Measurements from ENCODE around the gene RHOBTB3.
A peak's percentile ranks its signal among the peaks of the same experiment; 100 is the strongest.
"Not testable (repeated sequence)": the region's sequence is repeated elsewhere in the genome, so short reads cannot be mapped to it uniquely, and the experiment has no call there.

RHOBTB3 gene

DNA sequence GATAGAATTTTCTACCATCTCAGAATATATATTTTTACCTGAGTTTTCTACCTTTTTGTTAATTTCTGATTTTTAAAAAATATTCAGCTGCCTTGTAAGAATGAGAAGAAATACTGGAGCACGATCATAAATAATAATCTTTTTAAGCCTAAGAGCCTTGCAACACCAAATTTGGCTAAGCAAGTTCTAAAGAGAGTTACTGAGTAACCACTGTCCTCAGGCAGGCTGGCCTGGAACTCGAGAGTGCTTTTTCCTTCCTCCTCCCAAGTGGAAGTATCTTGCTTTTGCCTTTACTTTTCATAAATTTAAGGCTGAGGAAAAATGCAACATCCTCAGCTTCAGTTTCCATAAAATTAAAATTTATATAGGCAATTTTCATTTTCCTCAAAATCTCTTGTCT, 70.4 kb downstream of the RHOBTB3 start:
- peak in 2 of 4 experiments; percentile 37 to 38 for DNase-seq

DNA sequence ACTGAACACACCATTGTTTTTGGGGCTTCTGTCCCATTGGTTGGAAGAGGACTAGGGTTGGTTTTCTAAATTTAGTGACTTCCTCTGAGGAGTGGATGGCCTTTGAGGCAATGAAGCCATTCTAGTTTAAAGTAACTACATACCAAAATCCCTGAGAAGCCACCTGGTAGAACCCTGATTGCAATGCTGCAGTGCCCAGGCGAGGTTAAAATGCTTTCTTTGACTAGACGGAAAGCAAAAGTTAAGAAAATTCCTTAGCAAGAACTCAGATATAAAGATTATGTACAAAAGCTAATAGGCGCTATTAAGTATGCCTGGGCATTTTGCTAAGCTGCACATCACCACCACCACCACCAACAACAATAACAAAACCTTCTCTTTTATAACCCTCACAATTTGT, 70.8 kb downstream of the RHOBTB3 start:
- DNase-seq = no peak

DNA sequence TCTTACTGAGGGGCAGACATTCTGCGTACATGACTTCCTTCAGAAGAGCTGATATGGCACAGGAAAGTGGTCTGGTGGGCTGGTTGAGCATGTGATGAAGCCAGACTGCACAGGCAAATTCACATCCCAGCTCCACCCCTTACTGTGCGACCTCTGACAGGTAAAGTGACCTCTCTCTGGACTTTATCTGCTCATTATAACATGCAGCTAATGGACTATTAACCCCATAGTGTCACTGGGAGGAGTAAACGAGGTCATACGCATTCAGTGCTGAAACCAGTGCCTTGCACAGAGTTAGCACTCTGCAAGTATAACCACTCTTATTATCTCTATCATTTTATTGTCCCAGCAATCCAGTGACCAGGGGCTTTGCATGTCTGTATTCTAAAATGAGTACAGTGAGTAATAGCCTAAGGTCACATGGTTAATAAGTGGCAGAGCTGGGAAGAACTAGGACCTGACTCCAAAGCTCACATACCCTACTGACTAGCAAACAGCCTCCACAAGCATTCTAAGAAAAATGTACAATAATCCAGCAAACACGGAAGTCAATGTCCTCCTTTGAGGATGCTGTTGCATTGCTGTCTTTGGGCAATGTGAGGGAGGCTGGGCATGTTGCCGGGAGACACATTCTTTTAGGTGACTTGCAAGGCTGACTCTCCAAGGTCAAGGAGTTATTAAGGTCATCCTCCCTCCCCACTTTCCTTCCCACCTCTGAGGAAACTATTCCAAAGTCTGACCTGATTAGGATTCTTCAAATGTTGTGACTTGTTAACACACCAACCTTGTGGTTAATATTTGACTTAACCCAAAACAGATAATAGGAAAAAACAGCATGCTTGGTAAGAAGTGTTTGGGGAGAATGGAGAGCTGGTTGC, 72.4 kb downstream of the RHOBTB3 start:
- DNase-seq = peak in 1 of 4 experiments; percentile 21

DNA sequence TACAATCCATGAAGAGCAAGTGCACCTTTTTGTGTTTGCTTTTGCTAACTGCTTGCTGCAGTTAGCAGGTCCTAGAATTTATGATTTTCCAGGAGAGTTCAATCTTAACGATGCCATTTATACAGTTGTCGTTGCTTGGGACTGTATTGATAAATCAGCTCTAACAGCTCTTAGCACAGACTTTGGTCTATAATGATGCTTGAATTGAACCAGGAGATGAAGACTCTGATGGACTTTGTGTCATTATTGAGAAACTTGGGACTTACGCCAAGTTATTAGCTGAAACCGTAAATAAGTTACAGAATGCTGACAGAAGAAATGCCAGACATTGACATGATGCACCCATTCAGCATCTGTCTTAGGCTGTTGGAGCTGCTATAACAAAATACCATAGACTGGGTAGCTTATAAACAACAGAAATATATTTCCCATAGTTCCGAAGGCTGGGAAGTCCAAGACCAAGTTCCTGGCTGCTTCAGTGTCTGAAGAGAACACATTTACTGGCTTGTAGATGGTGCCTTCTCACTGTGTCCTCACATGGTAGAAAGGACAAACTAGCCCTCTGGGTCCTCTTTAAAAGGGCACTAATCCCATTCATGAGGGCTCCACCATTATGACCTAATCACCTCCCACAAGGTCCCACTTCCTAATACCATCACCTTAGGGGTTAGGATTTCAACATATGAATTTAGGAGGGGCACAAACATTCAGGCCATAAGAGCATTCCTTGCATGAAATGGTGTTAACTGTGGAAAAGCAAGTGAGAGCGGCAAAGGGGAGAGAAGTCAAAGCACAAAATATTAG, 73.8 kb downstream of the RHOBTB3 start:
- DNase-seq = no peak

DNA sequence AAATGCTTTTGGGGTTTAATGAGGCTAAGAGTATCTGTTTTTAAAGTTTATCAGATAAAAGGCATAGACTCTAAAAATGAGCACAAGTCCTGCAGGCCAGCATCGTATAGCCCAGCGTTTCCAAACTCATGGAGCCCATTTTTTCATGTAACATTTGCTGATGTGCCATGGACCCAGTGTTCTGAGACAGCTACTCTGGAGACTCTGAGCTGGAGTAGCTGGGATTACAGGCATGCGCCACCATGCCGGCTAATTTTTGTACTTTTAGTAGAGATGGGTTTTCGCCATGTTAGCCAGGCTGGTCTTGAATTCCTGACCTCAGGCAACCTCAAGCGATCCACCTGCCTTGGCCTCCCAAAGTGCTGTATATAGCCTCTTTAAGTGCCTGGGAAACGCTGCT, 75.6 kb downstream of the RHOBTB3 start:
- DNase-seq = no peak

DNA sequence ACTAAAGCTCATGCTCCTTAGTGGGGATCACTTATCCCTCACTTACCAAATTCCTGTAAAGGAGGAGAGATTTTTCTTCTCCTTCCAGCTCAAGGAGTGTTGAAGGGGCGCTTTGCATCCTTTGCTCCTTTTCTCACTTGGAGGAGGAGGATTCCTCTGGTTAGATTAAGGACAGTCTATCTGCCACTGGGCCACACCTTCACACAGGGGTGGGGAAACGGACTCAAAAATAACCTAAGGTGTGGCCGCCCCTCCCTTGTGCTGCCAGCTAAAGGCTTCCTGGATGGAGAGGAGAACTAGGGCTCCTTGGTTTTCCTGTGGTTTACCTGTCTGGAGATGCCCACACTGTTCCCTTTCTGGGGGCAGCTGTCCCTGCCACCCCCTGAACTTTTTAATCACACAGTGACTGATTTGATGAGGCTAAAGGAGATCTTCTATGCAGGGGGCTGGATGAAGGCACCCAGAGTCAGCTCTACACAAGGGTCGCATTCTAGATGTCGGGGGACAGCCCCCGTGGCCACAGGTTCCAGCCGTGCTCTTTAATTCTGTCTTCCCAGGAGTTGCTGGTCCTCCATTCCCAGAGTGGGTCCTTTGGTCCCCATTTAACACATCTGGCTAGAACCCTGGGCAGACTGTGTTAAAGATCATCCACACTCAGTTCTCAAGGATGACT, 77.0 kb downstream of the RHOBTB3 start:
- no peak for DNase-seq

DNA sequence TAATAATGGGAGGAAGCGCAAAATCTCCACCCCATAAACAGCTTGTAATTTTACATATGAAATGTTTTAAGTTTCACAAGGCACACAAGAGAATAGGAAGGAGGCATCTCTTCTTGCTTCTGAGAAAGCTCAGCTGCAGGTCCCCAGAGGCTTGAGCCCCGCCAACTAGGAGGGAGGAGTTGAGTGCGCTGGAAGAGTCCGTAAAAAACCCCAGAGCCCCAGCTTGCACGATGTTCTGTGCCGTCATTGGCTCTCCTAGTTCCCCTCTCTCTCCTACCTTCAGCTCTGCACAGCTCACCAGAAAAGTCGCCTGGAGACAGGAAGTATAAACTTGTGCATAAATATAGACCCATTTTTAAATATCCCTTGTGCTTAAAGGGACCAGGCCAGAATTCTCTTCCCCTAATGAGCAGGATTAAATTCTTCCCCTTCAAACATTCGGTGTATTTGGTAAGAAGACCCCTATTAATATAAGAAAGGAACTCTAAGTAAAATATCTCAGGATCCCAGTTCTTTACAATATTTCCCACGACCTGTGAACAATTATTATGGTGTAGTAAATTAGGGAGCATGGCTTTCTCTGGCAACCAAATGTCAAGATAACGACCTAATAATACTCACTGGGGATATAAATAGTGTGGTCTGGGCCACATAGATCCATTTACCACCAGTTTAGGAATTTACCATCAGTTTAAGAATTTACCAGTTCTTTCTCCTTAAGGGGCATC, 77.7 kb downstream of the RHOBTB3 start:
- DNase-seq = peak; percentile 89 to 95 (median 94)

DNA sequence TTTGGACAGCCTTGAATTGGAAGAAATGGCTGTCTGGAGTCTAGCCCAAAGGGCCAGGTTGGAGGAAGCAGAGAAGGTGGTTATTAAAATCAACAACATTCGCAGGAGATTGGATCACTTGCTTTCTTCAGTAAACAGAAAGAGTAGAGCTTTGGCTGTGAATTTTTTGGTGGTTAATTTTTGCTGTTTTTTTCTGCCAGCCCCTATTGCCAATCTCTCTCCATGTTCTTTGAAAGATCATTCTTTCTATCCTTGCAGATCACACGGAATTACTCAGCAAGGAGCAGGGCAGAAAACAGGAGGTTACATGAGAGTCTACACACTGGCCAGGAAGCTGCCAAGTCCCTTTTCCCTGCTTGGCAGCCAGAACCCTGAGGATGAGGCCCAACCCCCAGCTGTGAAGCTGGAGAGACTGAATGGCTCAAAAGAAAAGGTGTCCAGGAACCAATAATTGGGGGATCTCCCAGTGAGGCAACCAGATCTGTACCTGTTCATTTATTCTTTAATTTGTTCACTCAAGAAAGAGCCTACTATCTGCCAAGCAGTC, 78.4 kb downstream of the RHOBTB3 start:
- DNase-seq = no peak

DNA sequence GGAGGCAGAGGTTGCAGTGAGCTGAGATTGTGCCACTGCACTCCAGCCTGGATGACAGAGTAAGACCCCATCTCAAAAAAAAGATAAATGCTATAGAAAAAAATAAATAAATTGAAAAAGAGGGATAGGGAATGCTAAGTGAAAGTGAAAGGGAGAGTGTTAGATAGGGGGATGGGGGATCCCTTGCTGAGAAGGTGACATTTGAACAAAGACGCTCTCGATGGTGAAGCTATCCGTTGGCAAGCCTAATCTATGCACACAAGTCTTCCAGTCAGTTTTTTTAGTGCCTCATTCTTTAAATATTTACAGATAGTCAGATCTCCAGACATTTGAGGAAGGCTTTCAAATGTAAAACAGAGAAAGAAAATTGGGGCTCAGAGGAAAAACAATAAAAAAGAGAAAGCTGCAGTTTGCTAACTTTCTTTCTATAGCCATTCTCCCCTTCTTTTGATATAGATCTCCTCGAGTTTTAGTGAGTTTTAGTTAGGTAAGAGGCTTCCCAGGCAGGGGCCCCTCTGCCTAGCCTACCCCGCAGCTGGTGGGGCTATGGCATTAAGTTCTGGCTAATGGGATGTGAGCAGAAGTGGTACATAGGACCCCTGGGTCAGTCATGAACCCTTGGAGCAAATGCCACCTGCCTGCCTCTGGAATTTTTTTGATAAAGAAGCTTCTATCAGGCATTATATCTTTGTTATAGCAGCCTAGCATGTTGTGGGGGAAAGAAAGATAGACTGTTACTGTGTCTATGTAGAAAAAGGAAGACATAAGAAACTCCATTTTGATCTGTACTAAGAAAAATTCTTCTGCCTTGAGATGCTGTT, 79.4 kb downstream of the RHOBTB3 start:
- DNase-seq = no peak

DNA sequence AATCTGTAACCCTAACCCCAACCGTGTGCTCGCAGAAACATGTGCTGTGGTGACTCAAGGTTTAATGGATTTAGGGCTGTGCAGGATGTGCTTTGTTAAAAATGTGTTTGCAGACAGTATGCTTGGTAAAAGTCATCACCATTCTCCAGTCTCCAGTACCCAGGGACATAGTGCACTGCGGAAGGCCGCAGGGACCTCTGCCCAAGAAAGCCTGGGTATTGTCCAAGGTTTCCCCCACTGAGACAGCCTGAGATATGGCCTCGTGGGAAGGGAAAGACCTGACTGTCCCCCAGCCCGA, 79.9 kb downstream of the RHOBTB3 start:
- not testable (repeated sequence) for DNase-seq

DNA sequence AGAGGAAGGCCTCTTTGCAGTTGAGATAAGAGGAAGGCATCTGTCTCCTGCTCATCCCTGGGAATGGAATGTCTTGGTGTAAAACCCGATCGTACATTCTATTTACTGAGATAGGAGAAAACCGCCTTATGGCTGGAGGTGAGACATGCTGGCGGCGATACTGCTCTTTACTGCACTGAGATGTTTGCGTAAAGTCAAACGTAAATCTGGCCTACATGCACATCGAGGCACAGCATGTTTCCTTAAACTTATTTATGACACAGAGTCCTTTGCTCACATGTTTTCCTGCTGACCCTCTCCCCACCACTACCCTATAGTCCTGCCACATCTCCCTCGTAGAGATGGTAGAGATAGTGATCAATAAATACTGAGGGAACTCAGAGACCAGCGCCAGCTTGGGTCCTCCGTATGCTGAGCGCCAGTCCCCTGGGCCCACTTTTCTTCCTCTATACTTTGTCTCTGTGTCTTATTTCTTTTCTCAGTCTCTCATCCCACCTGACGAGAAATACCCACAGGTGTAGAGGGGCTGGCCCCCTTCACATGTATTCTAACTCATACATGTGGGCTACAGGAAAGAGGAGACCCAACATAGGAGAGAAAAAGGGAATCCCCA, 80.4 kb downstream of the RHOBTB3 start:
- DNase-seq = not testable (repeated sequence)

DNA sequence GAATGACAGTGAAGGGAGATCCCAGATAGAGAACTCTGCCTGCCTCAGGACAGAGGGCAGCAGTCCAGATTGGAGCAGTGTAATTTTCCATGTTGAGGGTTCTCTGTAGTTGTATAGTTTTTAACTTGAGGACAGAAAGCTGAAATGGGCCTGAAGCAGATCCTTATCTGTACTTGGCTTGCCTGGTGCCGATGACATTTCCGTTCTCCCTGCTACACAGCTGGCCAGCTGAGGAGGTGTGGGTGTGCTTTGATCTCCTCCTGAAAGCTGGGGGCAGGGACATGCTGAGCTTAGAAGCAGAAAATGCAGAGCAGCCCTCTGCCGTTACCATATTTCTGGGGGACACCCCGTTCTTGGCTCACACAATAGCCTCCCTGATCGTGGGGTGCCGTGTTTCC, 80.9 kb downstream of the RHOBTB3 start:
- no peak for DNase-seq

DNA sequence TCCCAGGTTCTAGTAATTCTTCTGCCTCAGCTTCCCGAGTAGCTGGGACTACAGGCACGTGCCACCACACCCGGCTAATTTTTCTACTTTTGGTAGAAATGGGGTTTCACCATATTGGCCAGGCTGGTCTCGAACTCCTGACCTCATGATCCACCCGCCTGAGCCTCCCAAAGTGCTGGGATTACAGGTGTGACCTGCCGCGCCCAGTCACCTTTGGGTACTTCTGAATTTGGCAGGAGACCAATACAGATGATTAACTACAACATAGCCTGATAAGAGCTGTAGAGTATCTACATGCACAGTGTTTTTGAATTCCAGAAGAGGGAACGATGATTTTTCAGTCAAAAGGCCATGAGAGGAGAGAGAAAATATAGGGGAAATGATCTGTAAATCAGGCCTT, 81.9 kb downstream of the RHOBTB3 start:
- not testable (repeated sequence) for DNase-seq

DNA sequence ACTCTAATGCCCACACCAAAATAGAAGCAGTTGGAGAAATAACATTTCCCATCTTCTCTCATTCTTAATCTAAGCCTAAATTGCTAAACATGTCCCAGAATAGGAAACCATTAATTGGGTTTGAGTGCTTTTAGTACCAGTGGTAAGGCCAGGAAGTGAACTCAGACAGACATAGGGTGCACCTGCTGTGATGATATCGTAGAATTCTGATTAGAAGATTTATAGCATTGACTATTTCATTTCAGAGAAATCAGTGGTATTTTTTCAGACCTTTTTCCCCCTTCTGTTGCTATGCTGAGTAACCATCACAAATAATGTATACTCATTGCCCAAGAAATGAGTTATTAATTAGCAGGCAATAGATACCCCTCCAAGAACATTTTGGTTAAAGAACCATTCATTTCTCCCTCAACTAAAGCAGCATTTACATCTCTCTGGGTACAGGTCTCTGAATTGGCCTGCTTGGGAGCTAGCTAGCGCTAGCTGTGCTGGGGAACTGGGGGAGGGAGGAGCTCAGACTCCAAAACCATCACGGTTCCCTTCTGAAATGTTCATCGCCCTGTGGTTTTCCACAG, 84.1 kb downstream of the RHOBTB3 start:
- DNase-seq = no peak

DNA sequence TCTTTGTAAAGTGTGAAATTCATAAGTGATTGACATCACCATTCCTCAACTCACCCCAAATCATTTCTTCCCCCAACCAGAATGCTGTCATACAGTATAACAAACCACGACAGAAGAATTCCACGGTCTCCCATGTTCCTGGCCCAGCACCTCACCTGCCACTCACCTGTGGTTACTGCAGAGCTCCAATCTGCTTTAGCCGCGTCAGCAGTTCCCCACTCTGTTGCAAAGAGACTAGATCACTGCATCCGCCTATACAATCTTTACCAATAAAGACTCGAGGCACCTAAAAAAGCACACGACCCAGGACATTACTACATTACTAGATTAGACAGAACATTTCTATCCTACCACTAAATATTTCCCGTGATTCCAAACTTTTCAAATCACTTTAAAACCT, 85.2 kb downstream of the RHOBTB3 start:
- DNase-seq = no peak

DNA sequence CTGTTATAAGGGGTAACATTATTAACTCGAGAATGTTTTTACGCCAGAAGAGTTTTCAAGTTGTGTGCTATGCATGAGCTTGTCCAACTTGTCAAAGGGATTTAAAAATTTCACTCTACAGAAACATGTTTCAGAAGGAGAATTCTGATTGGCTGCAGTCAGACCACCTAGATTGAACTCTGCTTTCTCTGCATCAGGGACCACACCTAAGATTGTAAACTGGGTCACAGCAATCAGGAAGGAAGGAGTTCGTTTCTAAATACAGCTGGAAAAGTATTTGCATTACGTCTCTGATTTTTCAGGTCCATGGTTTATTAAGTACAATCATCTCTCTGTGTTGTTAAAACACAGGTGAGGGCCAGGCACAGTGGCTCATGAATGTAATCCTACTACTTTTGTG, 85.6 kb downstream of the RHOBTB3 start:
- DNase-seq = no peak

DNA sequence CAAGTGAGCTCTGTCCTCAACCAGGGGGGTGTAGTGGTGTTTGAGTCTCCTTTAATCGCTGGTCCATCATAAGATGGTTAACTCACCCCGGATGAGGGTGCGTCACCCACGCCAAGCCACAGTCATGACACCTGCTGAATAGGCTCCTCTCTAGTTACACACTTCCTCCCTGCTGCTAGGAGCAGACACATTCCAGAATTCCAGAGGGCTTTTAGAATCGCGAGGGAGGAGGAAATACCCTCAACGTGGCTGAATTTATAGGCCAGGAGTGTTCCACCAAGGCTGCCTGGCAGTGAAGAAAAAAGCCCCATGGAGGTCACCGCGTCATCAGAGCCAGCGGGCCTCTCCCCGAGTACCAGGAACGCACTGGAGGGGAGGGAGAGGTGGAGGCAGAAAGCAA, 86.3 kb downstream of the RHOBTB3 start:
- peak; percentile 38 to 61 (median 50) for DNase-seq

DNA sequence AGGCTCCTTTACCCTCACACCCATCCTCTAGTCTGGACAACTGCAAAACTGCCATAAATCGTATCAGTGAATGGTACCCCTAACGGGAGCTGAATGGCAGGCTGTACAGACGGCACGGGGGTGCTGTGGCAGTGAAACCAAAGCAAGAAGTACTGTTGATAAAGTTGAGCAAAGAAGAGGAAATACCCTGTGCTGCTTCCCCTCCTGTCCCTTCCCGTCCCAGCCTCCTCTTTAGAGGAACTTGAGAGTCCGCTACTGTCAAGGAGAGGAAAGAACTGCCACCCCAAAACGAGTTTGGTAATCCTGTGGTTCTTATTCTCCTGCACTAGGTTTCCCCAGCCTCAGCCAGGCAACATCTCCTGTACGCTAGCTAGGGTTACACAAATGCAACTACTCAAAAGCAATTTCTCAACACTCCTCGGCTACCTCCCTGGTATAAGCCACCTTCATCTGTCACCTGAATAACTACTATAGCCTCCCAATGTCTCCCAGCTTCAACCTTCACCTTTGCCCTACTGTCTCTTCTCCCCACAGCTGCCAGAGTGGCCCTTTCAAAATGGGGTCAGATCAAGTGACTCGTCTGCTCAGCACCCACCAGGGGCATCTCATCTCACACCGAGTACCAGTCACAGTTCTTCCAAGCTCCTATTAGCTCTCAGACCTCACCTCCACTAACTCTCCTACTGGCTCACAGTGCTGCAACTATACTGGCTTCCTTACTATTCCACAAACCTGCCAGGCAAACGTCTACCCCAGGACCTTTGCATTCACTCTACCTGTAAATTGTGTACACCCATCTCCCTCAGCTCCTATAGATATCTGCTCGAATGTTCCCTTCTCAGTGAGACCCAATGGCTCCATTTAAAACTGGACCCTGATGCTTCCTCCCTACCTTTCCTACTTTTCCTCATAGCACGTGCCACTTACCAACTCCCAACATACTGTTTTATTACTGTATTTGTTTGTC, 87.3 kb downstream of the RHOBTB3 start:
- peak; percentile 85 to 95 (median 92) for DNase-seq
